MG63 (cell line): ENCODE data around the gene ZFR2. TPM values are rescaled to one million over a fixed set of nuclear protein-coding genes. Genes with fewer than 3 reads are reported as not detected.
"Not testable (repeated sequence)": the region's sequence is repeated elsewhere in the genome, so short reads cannot be mapped to it uniquely, and the experiment has no call there.

Experiments used
- DNase-seq: peaks from one replicate; pipeline ENCODE4 v3.0.0-alpha.2; 2020
- H3K27me3 ChIP-seq: fragments of 250-450 bp; sonication (Bioruptor Pico); 2 replicates; pipeline ENCODE4 v1.5.1; 2020; ENCODE audit warnings: mild to moderate bottlenecking, moderate library complexity
- H3K36me3 ChIP-seq: fragments of 250-450 bp; sonication (Bioruptor Pico); 2 replicates; pipeline ENCODE4 v1.5.1; 2020; ENCODE audit warnings: mild to moderate bottlenecking, moderate library complexity
- H3K4me3 ChIP-seq: fragments of 250-450 bp; sonication (Bioruptor Pico); 2 replicates; pipeline ENCODE4 v1.5.1; 2020; ENCODE audit warnings: mild to moderate bottlenecking, moderate library complexity
- H3K9me3 ChIP-seq: fragments of 250-450 bp; sonication (Bioruptor Pico); 2 replicates; pipeline ENCODE4 v1.5.1; 2020; ENCODE audit warnings: mild to moderate bottlenecking, moderate library complexity
- total RNA-seq: library from RNA; depleted of rRNA; stranded (reverse); fragments of >200 nt; shearing (Covaris generic); gene quantifications from 2 replicates; pipeline ENCODE4 v1.2.3, GENCODE V29; 2014; ENCODE audit warnings: low replicate concordance

Gene ZFR2
- total RNA-seq, 1 experiment from 2014 or later, result not detected

- no peaks in the 10 kb centered on the region for H3K9me3 ChIP-seq
- no peak overlapping the region for H3K4me3 ChIP-seq
- no peak for DNase-seq
- H3K27me3 ChIP-seq, result no peaks in the 10 kb centered on the region
- no peaks in the 10 kb centered on the region for H3K36me3 ChIP-seq
Measured at GRCh38 chr19:3830621-3831589, 37.9 kb downstream of the ZFR2 start.

GRCh38 chr19:3827306-3827705, 41.5 kb downstream of the ZFR2 start:
- no peaks in the 10 kb centered on the region for H3K9me3 ChIP-seq
- no peaks in the 10 kb centered on the region for H3K36me3 ChIP-seq
- no peak overlapping the region for H3K4me3 ChIP-seq
- no peak for DNase-seq
- H3K27me3 ChIP-seq, result no peaks in the 10 kb centered on the region

DNA sequence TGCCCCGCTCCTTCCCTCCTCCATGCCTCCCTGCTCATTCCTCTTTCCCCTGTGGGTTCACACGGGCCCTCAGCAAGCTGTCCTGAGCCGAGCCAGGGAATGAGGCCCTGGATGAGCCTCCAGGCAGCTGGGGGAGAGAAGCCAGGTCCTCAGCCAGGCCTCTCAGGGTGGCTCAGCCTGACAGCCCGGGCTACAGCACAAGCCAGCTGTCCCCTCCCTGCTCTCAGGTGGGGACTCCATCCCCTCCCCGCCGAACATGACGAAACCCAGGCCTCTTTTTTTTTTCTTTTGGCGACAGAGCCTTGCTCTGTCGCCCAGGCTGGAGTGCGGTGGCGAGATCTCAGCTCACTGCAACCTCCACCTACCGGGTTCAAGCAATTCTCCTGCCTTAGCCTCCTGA, 42.7 kb downstream of the ZFR2 start:
- no peak for DNase-seq
- Histone ChIP-seq H3K27me3 (no peaks in the 10 kb centered on the region), H3K9me3 (no peaks in the 10 kb centered on the region), H3K4me3 (no peak overlapping the region), H3K36me3 (no peaks in the 10 kb centered on the region)

- no peaks in the 10 kb centered on the region for H3K36me3 ChIP-seq
- H3K27me3 ChIP-seq, result no peaks in the 10 kb centered on the region
- no peak for DNase-seq
Measured at GRCh38 chr19:3825286-3825956, 43.4 kb downstream of the ZFR2 start.

GRCh38 chr19:3823350-3823713, 45.5 kb downstream of the ZFR2 start:
- DNase-seq, result no peak
- Histone ChIP-seq H3K27me3 (no peaks in the 10 kb centered on the region), H3K9me3 (no peaks in the 10 kb centered on the region), H3K4me3 (no peak overlapping the region), H3K36me3 (no peaks in the 10 kb centered on the region)

More at GRCh38 chr19:3825286-3825956, 43.4 kb downstream of the ZFR2 start:
- no peaks in the 10 kb centered on the region for H3K9me3 ChIP-seq
- H3K4me3 ChIP-seq, result no peak overlapping the region

GRCh38 chr19:3822683-3823349, 46.0 kb downstream of the ZFR2 start:
- no peaks in the 10 kb centered on the region for H3K27me3 ChIP-seq
- no peak for DNase-seq
- no peaks in the 10 kb centered on the region for H3K36me3 ChIP-seq
- H3K9me3 ChIP-seq, result no peaks in the 10 kb centered on the region
- no peak overlapping the region for H3K4me3 ChIP-seq

DNA sequence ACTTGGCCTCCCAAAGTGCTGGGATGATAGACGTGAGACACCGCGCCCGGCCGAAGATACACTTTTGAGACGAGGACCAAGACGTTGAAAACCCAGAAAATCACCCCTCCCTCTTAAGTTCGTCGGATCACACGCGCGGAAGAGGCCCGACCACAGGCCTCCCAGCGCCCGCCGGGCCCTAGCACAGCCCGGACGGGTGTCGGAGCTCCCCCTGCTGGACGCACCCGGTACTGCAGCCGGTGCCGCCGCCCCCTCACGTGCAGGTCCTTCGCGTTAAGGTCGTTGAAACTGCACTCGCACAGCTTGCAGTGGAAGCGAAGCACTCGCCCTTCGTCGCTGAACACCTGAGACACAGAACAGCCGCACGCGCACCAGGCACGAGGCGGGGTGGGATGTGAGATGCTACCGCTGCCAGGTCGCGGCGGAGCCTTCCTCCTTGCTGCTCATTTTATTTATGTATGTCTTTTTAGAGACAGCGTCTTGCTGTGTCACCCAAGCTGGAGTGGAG, 46.9 kb downstream of the ZFR2 start:
- Histone ChIP-seq H3K36me3 (no peaks in the 10 kb centered on the region), H3K4me3 (no peak overlapping the region), H3K27me3 (no peaks in the 10 kb centered on the region), H3K9me3 (no peaks in the 10 kb centered on the region)
- peak; percentile 24 for DNase-seq

- peak; percentile 39 for DNase-seq
Measured at GRCh38 chr19:3821156-3821555, 47.7 kb downstream of the ZFR2 start.

DNA sequence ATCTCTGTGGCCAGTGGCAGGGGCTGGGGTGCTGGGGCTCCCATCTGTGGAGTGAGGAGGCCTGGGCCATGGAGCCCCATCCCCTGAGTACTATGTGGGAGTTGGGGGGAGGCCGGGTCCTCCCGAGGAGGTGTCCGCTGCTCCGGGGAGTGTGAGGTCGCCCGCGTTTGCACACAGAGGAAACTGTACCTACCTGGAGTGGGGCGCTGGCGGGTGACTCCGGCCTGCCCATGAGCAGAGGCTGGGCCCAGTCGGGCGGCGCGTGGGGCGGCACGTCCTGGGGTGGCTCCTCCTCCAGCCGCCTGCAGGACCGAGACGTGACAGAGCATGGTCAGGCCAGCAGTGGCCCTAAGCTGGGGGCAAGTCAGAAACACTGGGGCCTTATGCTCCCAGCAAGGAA, 48.8 kb downstream of the ZFR2 start:
- H3K27me3 ChIP-seq, result no peaks in the 10 kb centered on the region
- no peak for DNase-seq
- H3K9me3 ChIP-seq, result no peaks in the 10 kb centered on the region
- no peak overlapping the region for H3K4me3 ChIP-seq
- H3K36me3 ChIP-seq, result no peaks in the 10 kb centered on the region

More at GRCh38 chr19:3821156-3821555, 47.7 kb downstream of the ZFR2 start:
- Histone ChIP-seq H3K9me3 (no peaks in the 10 kb centered on the region), H3K36me3 (no peaks in the 10 kb centered on the region), H3K27me3 (no peaks in the 10 kb centered on the region), H3K4me3 (no peak overlapping the region)

DNA sequence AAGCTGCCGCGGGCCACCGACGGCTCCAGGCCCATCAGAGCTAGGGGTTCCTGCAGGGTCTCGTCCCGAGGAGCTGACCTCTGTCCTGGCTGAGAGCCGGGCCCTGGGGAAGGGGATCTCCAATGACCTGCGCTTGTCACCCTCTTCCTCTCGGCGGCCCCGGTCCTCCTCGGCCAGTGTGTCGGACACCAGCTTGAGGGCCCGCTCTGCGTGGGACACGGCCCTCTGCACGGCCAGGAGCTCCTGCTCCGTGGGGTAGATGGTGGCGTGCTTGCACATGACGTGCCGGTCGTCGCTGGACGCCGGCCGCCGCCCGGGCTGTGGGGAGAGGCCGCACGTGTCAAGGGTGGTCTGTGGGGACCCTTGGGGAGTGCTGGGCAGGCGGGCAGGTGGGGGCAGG, 49.9 kb downstream of the ZFR2 start:
- DNase-seq, result no peak
- H3K4me3 ChIP-seq, result no peak overlapping the region
- no peaks in the 10 kb centered on the region for H3K36me3 ChIP-seq

DNA sequence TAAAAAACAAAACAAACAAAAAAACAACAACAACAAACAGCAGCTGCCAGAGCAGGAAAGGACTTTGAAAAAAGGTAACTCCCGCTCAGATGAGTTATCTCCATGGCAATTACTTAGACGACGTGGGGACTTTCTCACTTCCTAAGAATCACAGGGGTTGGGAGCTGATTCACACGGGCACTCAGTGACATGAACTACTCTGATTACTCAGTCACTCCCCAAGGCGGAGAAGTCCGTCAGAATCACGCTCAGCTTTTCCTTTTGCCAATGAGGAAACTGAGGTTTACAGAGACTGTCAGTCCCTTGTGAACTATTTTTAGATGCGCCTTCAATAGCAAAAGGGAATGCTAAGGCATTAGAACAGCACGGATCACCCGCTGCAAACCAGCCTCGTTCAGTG, 50.4 kb downstream of the ZFR2 start:
- Histone ChIP-seq H3K4me3 (no peak overlapping the region), H3K27me3 (no peaks in the 10 kb centered on the region), H3K36me3 (no peaks in the 10 kb centered on the region), H3K9me3 (no peaks in the 10 kb centered on the region)
- DNase-seq, result no peak

More for the DNA sequence above, 49.9 kb downstream of the ZFR2 start:
- no peaks in the 10 kb centered on the region for H3K27me3 ChIP-seq
- H3K9me3 ChIP-seq, result no peaks in the 10 kb centered on the region

- Histone ChIP-seq H3K4me3 (no peak overlapping the region), H3K36me3 (no peaks in the 10 kb centered on the region), H3K9me3 (no peaks in the 10 kb centered on the region), H3K27me3 (no peaks in the 10 kb centered on the region)
- DNase-seq, result no peak
Measured at GRCh38 chr19:3817761-3818160, 51.1 kb downstream of the ZFR2 start.

DNA sequence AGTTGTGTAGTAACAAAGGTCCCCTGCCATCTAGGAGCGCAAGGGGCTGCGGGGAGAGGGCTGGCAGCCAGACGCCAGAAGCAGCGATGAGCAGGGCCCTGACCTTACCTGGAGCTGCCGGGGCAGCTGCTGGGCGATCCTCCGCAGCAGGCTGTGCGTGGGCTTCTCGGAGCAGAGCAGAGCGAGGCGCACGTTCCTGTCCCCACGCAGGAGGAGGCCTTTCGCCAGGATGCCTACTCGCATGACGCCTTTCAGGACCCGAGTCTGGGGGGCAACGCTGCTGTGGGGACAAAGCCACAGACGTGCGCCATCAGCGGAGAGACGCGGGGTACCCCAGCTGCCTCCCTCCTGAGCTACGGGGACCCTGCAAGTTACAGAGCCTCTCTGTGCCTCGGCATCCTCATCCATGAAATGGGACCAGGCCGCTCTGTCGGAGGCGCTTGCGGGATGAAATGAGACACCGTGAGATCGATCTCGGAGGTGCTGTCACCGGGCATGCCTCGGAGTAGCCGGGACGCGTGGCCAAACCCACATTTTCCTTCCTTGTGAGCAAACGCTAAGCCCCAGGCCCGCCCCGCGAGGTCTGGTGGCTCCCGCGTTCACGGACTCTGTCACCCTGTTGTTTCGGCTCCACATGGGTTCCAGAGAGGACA, 52.1 kb downstream of the ZFR2 start:
- Histone ChIP-seq H3K9me3 (no peaks in the 10 kb centered on the region), H3K36me3 (no peaks in the 10 kb centered on the region), H3K27me3 (no peaks in the 10 kb centered on the region), H3K4me3 (no peak overlapping the region)
- DNase-seq, result no peak

DNA sequence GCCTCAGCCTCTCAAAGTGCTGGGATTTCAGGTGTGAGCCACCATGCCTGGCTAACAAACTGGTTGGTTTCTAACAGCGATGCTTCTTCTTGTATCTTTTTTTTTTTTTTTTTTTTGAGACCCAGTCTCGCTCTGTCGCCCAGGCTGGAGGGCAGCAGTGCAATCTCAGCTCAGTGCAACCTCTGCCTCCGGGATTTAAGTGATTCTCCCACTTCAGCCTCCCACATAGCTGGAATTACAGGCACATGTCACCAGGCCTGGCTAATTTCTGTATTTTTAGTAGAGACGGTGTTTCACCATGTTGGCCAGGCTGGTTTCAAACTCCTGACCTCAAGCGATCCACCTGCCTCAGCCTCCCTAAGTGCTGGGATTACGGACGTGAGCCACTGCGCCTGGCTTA, 52.7 kb downstream of the ZFR2 start:
- H3K4me3 ChIP-seq, result not testable (repeated sequence)

GRCh38 chr19:3814648-3815047, 54.2 kb downstream of the ZFR2 start:
- Histone ChIP-seq H3K9me3 (no peaks in the 10 kb centered on the region), H3K27me3 (no peaks in the 10 kb centered on the region), H3K4me3 (no peak overlapping the region), H3K36me3 (no peaks in the 10 kb centered on the region)
- no peak for DNase-seq

More for the DNA sequence above, 52.7 kb downstream of the ZFR2 start:
- DNase-seq, H3K9me3 ChIP-seq, H3K36me3 ChIP-seq, H3K27me3 ChIP-seq: not testable (repeated sequence)

GRCh38 chr19:3813473-3814392, 55.1 kb downstream of the ZFR2 start:
- Histone ChIP-seq H3K4me3 (no peak overlapping the region), H3K9me3 (no peaks in the 10 kb centered on the region), H3K27me3 (no peaks in the 10 kb centered on the region), H3K36me3 (no peaks in the 10 kb centered on the region)
- DNase-seq, result no peak
